Mucosa of rectum (tissue), 2 donors: Measurements from ENCODE around the gene PIGX.
A peak's percentile ranks its signal among the peaks of the same experiment; 100 is the strongest.

Experiments
- H3K27ac ChIP-seq, 2 donors: one replicate each; pipeline ENCODE4 v1.7.0; 2013; ENCODE audit warnings: inconsistent platforms in 2 of 2, low read depth in 2 of 2, low read length in 2 of 2
- H3K27me3 ChIP-seq, 2 donors: one replicate each; pipeline ENCODE4 v1.7.0; 2013; ENCODE audit warnings: low read length in 2 of 2; ENCODE audit not compliant: control insufficient read depth in 2 of 2, insufficient read depth in 2 of 2
- H3K36me3 ChIP-seq, 2 donors: one replicate each; pipeline ENCODE4 v1.7.0; 2013; ENCODE audit warnings: low read length in 2 of 2; ENCODE audit not compliant: control insufficient read depth in 2 of 2, insufficient read depth in 2 of 2
- H3K4me1 ChIP-seq, 2 donors: one replicate each; pipeline ENCODE4 v1.7.0; 2013; ENCODE audit warnings: low read length in 2 of 2, mild to moderate bottlenecking in 1 of 2; ENCODE audit not compliant: control insufficient read depth in 2 of 2, insufficient read depth in 2 of 2
- H3K4me3 ChIP-seq, 2 donors: one replicate each; pipeline ENCODE4 v1.7.0; 2013; ENCODE audit warnings: low read length in 2 of 2
- H3K9ac ChIP-seq, 2 donors: one replicate each; pipeline ENCODE4 v1.7.0; 2013; ENCODE audit warnings: low read length in 2 of 2, low read depth in 1 of 2, mild to moderate bottlenecking in 1 of 2
- H3K9me3 ChIP-seq, 2 donors: one replicate each; pipeline ENCODE4 v1.7.0; 2013; ENCODE audit warnings: low read length in 2 of 2; ENCODE audit not compliant: control insufficient read depth in 2 of 2
- donor health status: healthy.
- donor health status: Normal muscosa, but diverticular disease.

Gene PIGX

DNA sequence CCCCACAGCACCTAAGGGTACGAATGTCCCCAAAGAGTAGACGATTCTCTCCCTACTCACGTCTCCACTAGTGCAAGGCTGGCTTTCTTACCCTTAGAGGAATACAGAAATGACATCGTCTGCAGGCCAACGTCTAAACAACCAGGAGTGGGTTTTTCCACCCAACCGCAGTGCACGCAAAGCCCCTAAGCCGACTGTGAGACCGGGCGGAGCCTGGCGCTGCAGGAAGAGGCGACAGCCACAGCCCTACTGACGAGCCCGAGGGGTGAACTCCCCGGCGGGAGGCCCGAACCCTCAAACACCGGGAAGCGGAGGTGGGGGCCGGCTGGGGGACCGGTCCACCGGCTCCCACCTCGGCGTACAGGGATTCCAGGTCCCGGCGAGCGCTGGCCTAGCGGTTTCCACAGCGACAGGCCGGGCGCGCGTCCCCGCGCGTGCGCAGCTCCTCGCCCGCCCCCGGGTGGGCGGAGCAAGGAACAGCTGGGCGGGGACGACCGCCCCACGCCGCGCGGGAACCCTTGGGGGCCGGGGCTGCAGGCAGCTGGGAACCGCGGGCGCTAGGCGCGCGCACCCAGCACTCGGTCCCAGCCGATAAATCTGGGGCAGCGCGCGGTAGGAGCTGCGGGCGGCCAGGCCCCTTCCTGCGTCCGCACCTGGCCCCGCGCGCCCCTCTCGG lies at the start of gene PIGX, which contains the start of gene CEP19:
Gene PIGX, plus strand, starts transcription at position 540 of the 676 bp plus-strand sequence.
Gene CEP19, minus strand, starts transcription at position 413 of the 676 bp plus-strand sequence. CDS start 3,593 bp downstream, outside the sequence.
- Histone ChIP-seq H3K36me3 (no peaks in the 10 kb centered on the region), H3K4me3 (peak within 1 kb of the TSS; percentile 78 to 93), H3K9ac (peak within 1 kb of the TSS; percentile 83 to 85), H3K4me1 (peaks cover 6 to 10% of the 10 kb centered on the region in 2 donors), H3K27me3 (no peaks in the 10 kb centered on the region), H3K27ac (peak within 1 kb of the TSS; percentile 85 to 90), H3K9me3 (no peaks in the 10 kb centered on the region)

DNA sequence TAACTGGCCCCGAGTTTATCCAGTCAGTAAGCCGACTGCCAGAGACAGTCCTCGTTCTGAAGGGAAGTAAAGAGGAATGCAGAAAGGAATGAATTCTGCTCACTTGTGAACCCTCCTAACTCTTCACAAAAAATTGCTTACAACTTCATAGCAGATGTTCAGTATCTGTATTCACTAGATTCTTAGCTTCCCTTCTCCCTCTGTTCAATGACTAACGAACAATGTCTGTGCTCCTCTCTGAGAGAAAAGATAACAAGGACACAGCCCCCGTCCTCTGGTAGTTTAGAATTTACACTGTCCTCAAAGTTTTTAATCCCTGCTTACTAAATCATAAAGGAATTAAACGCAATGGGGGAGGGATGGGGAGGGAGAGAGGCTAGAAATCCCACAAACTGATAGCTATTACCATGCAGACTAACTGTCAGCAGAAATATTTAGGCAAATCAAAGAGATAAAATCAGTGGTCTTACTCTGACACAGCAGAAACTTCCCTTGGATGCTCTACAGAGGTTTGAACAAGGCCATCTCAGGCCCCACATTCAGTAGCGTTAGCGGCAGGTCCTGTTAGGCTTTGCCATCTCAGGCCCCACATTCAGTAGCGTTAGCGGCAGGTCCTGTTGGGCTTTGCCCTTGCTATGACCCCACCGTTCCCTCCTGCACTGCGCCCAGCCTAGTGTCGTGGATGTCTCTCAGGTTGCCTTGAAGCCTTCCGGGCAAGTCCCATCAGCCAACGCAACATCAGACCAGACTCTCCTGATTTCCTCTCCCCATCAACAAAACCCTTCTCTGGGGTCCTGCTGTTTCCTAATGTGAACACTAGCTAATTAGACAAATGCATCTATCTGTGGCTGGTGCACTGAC lies 49.2 kb upstream of the PIGX start:
- Histone ChIP-seq H3K9me3 (no peaks in the 10 kb centered on the region), H3K27ac (no peak overlapping the region), H3K36me3 (no peaks in the 10 kb centered on the region), H3K9ac (no peak overlapping the region), H3K4me1 (no peaks in the 10 kb centered on the region), H3K4me3 (no peak overlapping the region), H3K27me3 (no peaks in the 10 kb centered on the region)

DNA sequence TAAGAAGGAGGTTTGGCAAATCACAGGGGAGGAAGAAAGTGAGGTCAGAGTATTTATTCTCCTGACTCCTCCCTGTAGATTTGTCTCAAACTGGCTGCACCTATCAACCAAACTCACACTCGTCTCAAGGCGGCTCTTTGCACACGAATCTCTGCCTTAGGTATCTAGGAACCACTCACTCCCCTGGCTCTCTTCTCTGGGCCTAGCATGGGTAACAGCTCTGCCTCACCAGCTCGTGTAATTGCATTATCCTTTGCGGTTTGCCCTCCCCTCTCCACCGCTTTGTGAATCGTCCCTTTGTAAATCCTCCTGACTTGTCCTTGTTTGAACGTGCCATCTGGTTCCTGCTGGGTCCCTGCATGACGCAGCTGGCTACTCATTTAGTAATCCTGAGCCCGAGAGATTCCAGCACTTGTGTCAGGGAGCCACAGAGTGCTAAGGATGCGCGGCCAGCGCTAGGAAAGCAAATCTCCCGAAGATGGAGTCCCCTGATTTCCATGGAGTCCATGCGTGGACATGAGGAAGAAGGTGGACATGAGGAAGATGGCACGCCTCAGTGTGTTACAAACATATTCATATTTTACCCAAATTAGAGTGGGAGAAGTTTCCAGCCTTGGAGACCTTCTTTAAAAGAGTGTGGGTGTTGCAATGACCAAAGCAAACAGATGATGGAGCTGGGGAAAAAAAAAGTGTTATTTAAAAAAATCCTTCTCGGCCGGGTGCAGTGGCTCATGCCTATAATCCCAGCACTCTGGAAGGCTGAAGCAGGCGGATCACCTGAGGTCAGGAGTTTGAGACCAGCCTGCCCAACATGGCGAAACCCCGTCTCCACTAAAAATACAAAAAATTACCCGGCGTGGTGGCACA lies 45.9 kb upstream of the PIGX start:
- Histone ChIP-seq H3K9ac (no peak overlapping the region), H3K27ac (no peak overlapping the region), H3K36me3 (no peaks in the 10 kb centered on the region), H3K27me3 (no peaks in the 10 kb centered on the region), H3K4me1 (no peaks in the 10 kb centered on the region), H3K9me3 (no peaks in the 10 kb centered on the region), H3K4me3 (no peak overlapping the region)

DNA sequence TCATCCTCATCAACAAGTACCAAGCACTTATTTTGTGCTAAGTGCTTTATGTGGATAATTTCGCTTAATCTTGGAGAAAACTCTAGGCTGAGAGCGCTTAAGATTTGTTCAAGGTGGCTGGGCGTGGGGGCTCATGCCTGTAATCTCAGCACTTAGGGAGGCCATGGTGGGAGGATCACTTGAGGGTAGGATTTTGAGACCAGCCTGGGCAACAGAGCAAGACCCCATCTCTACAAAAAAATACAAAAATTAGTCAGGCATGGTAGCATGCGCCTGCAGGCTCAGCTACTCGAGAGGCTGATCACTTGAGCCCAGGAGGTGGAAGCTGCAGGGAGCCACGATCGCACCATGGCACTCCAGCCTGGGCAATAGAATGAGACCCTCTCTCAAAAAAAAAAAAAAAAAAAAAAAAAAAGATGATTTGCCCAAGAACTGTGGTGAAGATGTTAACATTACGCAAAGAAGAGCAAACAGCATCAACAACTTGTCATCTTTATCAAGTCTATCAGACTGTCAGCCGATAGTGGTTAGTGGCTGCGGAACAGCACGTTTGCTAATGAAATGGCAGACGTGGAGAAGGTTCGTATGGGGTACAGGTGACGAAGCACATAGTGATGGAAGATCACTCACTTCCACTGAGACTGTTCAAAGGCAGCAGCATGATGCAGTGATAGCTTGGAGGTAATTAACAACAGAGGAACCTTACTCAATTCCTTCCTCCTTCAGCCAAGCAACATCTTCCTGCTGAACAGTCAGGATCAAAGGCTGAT lies 44.9 kb upstream of the PIGX start:
- Histone ChIP-seq H3K27me3 (no peaks in the 10 kb centered on the region), H3K36me3 (no peaks in the 10 kb centered on the region), H3K27ac (no peak overlapping the region), H3K4me1 (no peaks in the 10 kb centered on the region), H3K4me3 (no peak overlapping the region), H3K9ac (no peak overlapping the region), H3K9me3 (no peaks in the 10 kb centered on the region)

DNA sequence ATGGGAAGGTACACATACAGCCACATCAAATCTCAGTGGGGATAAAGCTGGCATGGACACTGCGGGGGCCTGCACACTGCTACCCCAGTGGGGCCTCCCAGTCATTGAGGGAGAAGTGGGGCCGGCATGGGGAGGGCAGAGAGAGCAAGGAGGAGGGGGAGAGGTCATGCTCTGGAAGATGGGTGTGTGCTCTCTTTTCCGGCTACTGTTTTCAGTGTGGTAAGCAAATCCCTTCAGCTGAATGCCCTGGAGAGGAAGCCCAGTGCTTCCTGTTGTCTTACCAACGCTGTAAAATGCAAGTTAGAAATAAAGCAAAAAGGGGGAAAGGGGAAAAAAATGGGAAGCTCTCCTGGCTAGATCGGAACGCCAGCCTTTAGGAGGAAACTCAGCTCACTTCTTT lies 41.8 kb upstream of the PIGX start:
- Histone ChIP-seq H3K4me3 (no peak overlapping the region), H3K9me3 (no peaks in the 10 kb centered on the region), H3K9ac (no peak overlapping the region), H3K36me3 (no peaks in the 10 kb centered on the region), H3K27me3 (no peaks in the 10 kb centered on the region), H3K27ac (no peak overlapping the region), H3K4me1 (no peaks in the 10 kb centered on the region)

DNA sequence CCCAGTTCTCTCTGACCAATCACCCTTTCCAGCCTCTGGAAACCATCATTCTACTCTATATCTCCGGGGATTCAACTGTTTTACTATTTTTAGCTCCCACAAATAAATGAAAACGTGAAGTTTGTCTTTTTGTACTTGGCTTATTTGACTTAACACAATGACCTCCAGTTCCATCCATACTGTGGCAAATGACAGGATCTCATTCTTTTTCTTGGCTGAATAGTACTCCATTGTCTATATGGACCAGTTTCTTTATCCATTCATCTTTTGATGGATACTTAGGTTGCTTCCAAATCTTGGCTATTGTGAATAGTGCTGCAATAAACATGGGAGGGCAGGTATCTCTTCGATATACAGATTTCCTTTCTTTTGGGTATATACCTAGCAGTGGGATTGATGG lies 38.5 kb upstream of the PIGX start:
- no peaks in the 10 kb centered on the region for H3K27me3 ChIP-seq
- no peak overlapping the region for H3K27ac ChIP-seq
- no peaks in the 10 kb centered on the region for H3K36me3 ChIP-seq
- peaks cover 0 to 3% of the 10 kb centered on the region in 2 donors for H3K4me1 ChIP-seq
- no peak overlapping the region for H3K9ac ChIP-seq
- no peaks in the 10 kb centered on the region for H3K9me3 ChIP-seq
- no peak overlapping the region for H3K4me3 ChIP-seq

DNA sequence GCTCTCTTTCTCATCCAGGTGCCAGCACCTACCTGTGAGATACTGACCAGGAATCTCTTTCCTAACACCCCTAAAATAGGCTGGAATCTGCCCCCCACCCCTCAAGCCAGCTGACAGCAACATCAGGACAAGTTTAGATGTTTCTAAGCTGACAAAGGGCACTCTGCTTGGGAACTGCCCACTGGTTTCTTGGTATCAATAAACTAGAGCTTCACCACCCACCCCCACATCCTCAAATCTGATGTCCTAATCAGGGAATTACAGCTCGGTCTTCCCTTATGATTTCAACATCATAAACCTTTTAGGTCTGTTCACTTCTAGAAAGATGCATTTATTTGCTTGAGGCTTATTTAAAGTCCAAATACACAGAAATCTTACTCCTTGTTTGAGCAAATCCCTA lies 34.8 kb upstream of the PIGX start:
- Histone ChIP-seq H3K36me3 (no peaks in the 10 kb centered on the region), H3K4me1 (peaks cover 0 to 3% of the 10 kb centered on the region in 2 donors), H3K9me3 (no peaks in the 10 kb centered on the region), H3K9ac (no peak overlapping the region), H3K27ac (no peak overlapping the region), H3K27me3 (no peaks in the 10 kb centered on the region), H3K4me3 (no peak overlapping the region)

DNA sequence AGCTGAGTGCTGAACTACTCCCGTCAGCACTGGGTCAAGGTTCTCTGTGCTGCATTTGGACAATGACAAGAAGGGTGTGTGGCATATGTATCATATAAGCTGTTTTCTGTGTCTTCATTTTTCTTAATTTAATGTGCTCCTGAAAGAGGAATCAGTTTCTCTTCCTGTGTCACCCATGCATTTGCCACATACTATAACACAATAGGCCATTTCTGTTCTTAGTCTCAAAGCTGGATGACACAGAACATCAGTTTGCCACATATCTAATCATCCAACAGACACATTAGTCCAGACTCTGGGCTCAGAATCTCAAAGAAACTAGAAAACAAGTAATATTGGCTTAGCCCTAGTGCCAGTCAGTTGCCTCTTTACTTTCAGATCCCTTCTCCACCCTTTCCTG lies 34.2 kb upstream of the PIGX start:
- Histone ChIP-seq H3K4me1 (peaks cover 0 to 3% of the 10 kb centered on the region in 2 donors), H3K27ac (no peak overlapping the region), H3K4me3 (no peak overlapping the region), H3K27me3 (no peaks in the 10 kb centered on the region), H3K9ac (no peak overlapping the region), H3K36me3 (no peaks in the 10 kb centered on the region), H3K9me3 (no peaks in the 10 kb centered on the region)

DNA sequence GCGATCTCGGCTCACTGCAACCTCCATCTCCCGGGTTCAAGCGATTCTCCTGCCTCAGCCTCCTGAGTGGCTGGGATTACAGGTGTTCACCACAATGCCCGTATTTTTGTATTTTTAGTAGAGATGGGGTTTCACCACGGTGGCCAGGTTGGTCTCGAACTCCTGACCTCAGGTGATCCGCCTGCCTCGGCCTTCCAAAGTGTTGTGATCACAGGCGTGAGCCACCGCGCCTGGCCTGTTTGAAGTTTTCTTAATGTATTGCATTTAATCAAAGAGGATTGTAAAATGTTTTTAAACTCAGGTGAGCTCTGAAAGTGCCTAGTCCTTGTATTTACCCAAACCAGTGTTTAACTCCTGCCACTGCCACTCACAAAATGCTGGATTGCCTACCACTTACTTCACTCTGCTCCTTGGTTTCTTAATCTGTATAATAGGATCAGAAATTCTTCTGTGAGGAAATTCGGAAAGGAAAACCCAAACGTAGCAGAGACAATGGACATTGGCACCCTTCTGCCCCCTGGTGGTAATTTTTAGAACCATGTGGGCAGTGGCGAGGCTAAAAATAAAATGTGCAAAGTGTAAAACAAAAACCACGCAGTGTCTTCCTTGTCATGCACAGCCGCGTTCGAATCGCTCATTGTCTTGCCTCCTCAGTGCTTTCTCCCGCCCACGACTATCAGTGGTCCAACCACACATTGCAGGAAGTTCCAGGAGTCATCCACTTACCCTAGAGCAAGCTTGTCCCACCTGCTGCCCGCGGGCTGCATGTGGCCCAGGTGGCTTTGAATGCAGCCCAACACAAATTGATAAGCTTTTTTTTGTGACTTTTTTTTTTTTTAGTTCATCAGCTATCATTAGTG lies 27.4 kb upstream of the PIGX start:
- no peak overlapping the region for H3K27ac ChIP-seq
- H3K9me3 ChIP-seq: no peaks in the 10 kb centered on the region
- H3K4me3 ChIP-seq: peak overlapping the region; percentile 20 to 23
- H3K9ac ChIP-seq: peak overlapping the region in 1 of 2 donors; percentile 33
- peaks cover 0 to 5% of the 10 kb centered on the region in 2 donors for H3K4me1 ChIP-seq
- no peaks in the 10 kb centered on the region for H3K27me3 ChIP-seq
- no peaks in the 10 kb centered on the region for H3K36me3 ChIP-seq
